Measurements from ENCODE around the gene PIP5K1A. TPM values are rescaled to one million over a fixed set of nuclear protein-coding genes. Genes with fewer than 3 reads are reported as not detected.

The PIP5K1A gene
- total and polyA plus RNA-seq, 4 donors = 4.0 to 32.0 (median 13.6) TPM

- Histone ChIP-seq H3K36me3 (ENCODE audit: control insufficient read depth in 4 of 4, insufficient read depth in 3 of 4, low read depth in 1 of 4, low read length in 3 of 4) (peaks cover 2 to 33% (median 10%) of the 10 kb centered on the region in 4 donors), H3K27ac (ENCODE audit: low read depth in 1 of 2, low read length in 2 of 2) (peak within 1 kb of the TSS; percentile 58 to 74), H3K27me3 (ENCODE audit: control insufficient read depth in 4 of 4, insufficient read depth in 4 of 4, low read length in 3 of 4) (no peaks in the 10 kb centered on the region), H3K4me3 (ENCODE audit: low read depth in 1 of 3, low read length in 3 of 3) (peak within 1 kb of the TSS in 2 of 3 donors; percentile 6 to 24), H3K9me3 (ENCODE audit: control insufficient read depth in 4 of 4, low read length in 3 of 4) (no peaks in the 10 kb centered on the region), H3K9ac (ENCODE audit: low read depth in 1 of 2, low read length in 2 of 2) (peak within 1 kb of the TSS; percentile 1 to 64), H3K4me1 (ENCODE audit: control insufficient read depth in 4 of 4, insufficient read depth in 4 of 4, low read length in 3 of 4) (peaks cover 0 to 3% (median 0%) of the 10 kb centered on the region in 4 donors)
- DNase-seq (ENCODE audit: low spot score) = peak; percentile 66
- 57% methylated on average over 4 of the region's 4 CpGs for WGBS
- no peak for TF ChIP-seq HNF4A (conservative IDR thresholded peaks at IDR 0.05)
- TF ChIP-seq SP1 (IDR thresholded peaks at IDR 0.05) = no peak
- TF ChIP-seq YY1 (IDR thresholded peaks at IDR 0.05) = no peak
- TF ChIP-seq REST (IDR thresholded peaks at IDR 0.05) = no peak
- no peak for TF ChIP-seq HNF4G (IDR thresholded peaks at IDR 0.05)
- TF ChIP-seq EGR1 (IDR thresholded peaks at IDR 0.05; ENCODE audit: low read depth in 2 of 2) = no peak
These were observed 41.9 kb upstream of the PIP5K1A start, which contains the start of gene TNFAIP8L2 for GRCh38 chr1:151156515-151156819. TSS of gene TNFAIP8L2 (plus strand) at chr1:151156649. CDS start at chr1:151158698, 2,049 bp downstream.

DNA sequence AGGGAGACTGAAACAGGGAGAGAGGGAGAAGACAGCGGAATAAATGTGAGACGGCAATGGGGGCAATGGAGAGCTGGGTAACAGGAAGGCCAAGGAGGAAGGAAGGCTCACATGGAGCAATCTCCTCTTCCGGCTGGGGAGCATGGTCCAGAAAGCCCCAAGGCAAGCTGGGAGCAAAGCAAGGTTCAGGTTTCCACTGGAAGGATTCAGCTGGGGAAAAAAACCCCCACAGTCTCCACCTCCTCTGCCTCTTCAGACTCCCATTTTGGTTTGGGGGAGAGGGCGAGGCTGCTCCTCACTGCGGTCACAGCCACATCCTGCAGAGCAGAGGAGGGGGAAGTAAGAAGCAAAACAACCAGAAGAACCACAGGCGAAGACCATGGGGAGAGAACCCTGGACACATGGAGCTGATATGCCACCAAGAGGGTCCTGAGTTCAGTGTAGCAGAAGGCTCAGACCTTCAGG lies 41.3 kb upstream of the PIP5K1A start:
- Histone ChIP-seq H3K9me3 (ENCODE audit: control insufficient read depth in 4 of 4, low read length in 3 of 4) (no peaks in the 10 kb centered on the region), H3K27ac (ENCODE audit: low read depth in 1 of 2, low read length in 2 of 2) (peak overlapping the region; percentile 58 to 74), H3K4me1 (ENCODE audit: control insufficient read depth in 4 of 4, insufficient read depth in 4 of 4, low read length in 3 of 4) (peaks cover 0 to 3% (median 0%) of the 10 kb centered on the region in 4 donors), H3K4me3 (ENCODE audit: low read depth in 1 of 3, low read length in 3 of 3) (peak overlapping the region in 2 of 3 donors; percentile 6 to 24), H3K36me3 (ENCODE audit: control insufficient read depth in 4 of 4, insufficient read depth in 3 of 4, low read depth in 1 of 4, low read length in 3 of 4) (peaks cover 2 to 35% (median 14%) of the 10 kb centered on the region in 4 donors), H3K9ac (ENCODE audit: low read depth in 1 of 2, low read length in 2 of 2) (peak overlapping the region; percentile 1 to 64), H3K27me3 (ENCODE audit: control insufficient read depth in 4 of 4, insufficient read depth in 4 of 4, low read length in 3 of 4) (no peaks in the 10 kb centered on the region)
- 69% methylated on average over 6 of the region's 6 CpGs for WGBS
- DNase-seq (ENCODE audit: low spot score) = no peak
- TF ChIP-seq NR2F2 (IDR thresholded peaks at IDR 0.05) = no peak
- TF ChIP-seq TAF1 (conservative IDR thresholded peaks at IDR 0.05) = no peak
- TF ChIP-seq, protein P1, sequence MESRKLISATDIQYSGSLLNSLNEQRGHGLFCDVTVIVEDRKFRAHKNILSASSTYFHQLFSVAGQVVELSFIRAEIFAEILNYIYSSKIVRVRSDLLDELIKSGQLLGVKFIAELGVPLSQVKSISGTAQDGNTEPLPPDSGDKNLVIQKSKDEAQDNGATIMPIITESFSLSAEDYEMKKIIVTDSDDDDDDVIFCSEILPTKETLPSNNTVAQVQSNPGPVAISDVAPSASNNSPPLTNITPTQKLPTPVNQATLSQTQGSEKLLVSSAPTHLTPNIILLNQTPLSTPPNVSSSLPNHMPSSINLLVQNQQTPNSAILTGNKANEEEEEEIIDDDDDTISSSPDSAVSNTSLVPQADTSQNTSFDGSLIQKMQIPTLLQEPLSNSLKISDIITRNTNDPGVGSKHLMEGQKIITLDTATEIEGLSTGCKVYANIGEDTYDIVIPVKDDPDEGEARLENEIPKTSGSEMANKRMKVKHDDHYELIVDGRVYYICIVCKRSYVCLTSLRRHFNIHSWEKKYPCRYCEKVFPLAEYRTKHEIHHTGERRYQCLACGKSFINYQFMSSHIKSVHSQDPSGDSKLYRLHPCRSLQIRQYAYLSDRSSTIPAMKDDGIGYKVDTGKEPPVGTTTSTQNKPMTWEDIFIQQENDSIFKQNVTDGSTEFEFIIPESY (IDR thresholded peaks at IDR 0.05) = no peak
- TF ChIP-seq EGR1 (IDR thresholded peaks at IDR 0.05; ENCODE audit: low read depth in 2 of 2) = no peak

- H3K9ac ChIP-seq (ENCODE audit: low read depth in 1 of 2, low read length in 2 of 2) = no peak overlapping the region
- H3K4me1 ChIP-seq (ENCODE audit: control insufficient read depth in 4 of 4, insufficient read depth in 4 of 4, low read length in 3 of 4) = peaks cover 0 to 3% (median 0%) of the 10 kb centered on the region in 4 donors
- 80% methylated on average over 5 of the region's 5 CpGs for WGBS
- H3K27ac ChIP-seq (ENCODE audit: low read depth in 1 of 2, low read length in 2 of 2) = no peak overlapping the region
- no peak for DNase-seq (ENCODE audit: low spot score)
- no peaks in the 10 kb centered on the region for H3K9me3 ChIP-seq (ENCODE audit: control insufficient read depth in 4 of 4, low read length in 3 of 4)
- H3K36me3 ChIP-seq (ENCODE audit: control insufficient read depth in 4 of 4, insufficient read depth in 3 of 4, low read depth in 1 of 4, low read length in 3 of 4) = peaks cover 2 to 35% (median 14%) of the 10 kb centered on the region in 4 donors
- H3K27me3 ChIP-seq (ENCODE audit: control insufficient read depth in 4 of 4, insufficient read depth in 4 of 4, low read length in 3 of 4) = no peaks in the 10 kb centered on the region
- H3K4me3 ChIP-seq (ENCODE audit: low read depth in 1 of 3, low read length in 3 of 3) = no peak overlapping the region
- TF ChIP-seq YY1 (IDR thresholded peaks at IDR 0.05) (no peak), HNF4A (conservative IDR thresholded peaks at IDR 0.05) (no peak), ATF3 (IDR thresholded peaks at IDR 0.05) (no peak), SP1 (IDR thresholded peaks at IDR 0.05) (no peak), TAF1 (conservative IDR thresholded peaks at IDR 0.05) (no peak), REST (IDR thresholded peaks at IDR 0.05) (no peak), RAD21 (IDR thresholded peaks at IDR 0.05) (no peak), FOXA1 (IDR thresholded peaks at IDR 0.05) (no peak), CTCF (IDR thresholded peaks at IDR 0.05; ENCODE audit: low read depth, low read length, missing input control) (no peak), JUND (IDR thresholded peaks at IDR 0.05) (no peak)
These were observed 40.0 kb upstream of the PIP5K1A start for GRCh38 chr1:151158326-151158725.

All from liver (tissue), 9 donors.